Large intestine (tissue), 3 donors: ENCODE data around the gene TIMELESS. TPM values are rescaled to one million over a fixed set of nuclear protein-coding genes. Genes with fewer than 3 reads are reported as not detected.
A peak's percentile ranks its signal among the peaks of the same experiment; 100 is the strongest.

Experiments
- DNase-seq, 2 donors: peaks; one replicate each; pipeline versions ENCODE4 v3.0.0 to v3.0.0-alpha.2; 2013
- H3K27ac ChIP-seq: one replicate; pipeline ENCODE4 v1.5.1; 2013; ENCODE audit warnings: low read length
- H3K27me3 ChIP-seq: 2 replicates; pipeline ENCODE4 v1.6.1; 2013; ENCODE audit warnings: low read length; ENCODE audit not compliant: control insufficient read depth, insufficient read depth
- H3K36me3 ChIP-seq: 2 replicates; pipeline ENCODE4 v1.6.1; 2013; ENCODE audit warnings: low read length; ENCODE audit not compliant: control insufficient read depth, insufficient read depth
- H3K4me1 ChIP-seq: one replicate; pipeline ENCODE4 v1.6.1; 2013; ENCODE audit warnings: low read length; ENCODE audit not compliant: control insufficient read depth, insufficient read depth
- H3K4me3 ChIP-seq: one replicate; pipeline ENCODE4 v1.5.1; 2013; ENCODE audit warnings: low read length
- H3K9me3 ChIP-seq: one replicate; pipeline ENCODE4 v1.6.1; 2013; ENCODE audit warnings: mild to moderate bottlenecking, low read depth, low read length, moderate library complexity; ENCODE audit not compliant: control insufficient read depth
- WGBS: methylation state at CpG from one replicate; pipeline ENCODE4 v1.1.5; 2013; ENCODE audit warnings: low lambda C conversion rate; ENCODE audit not compliant: insufficient coverage; 5-methylcytosine and 5-hydroxymethylcytosine counted together
- polyA plus RNA-seq: library from polyadenylated mRNA; unstranded; fragments of 120-200 nt; gene quantifications from one replicate; pipeline ENCODE4 v1.2.1, GENCODE V29; 2013

TIMELESS gene
- polyA plus RNA-seq, 1 donor, result 21.4 TPM

- no peaks in the 10 kb centered on the region for H3K36me3 ChIP-seq
- H3K9me3 ChIP-seq, result peaks cover 6% of the 10 kb centered on the region
- H3K27ac ChIP-seq, result no peak within 1 kb of the TSS
- no CpG with 5 or more reads among the region's 59 CpGs for WGBS
- DNase-seq, result peak; percentile 72 to 85
- peaks cover 24% of the 10 kb centered on the region for H3K27me3 ChIP-seq
- H3K4me3 ChIP-seq, result peak within 1 kb of the TSS; percentile 45
- H3K4me1 ChIP-seq, result peaks cover 5% of the 10 kb centered on the region
These were observed 39.1 kb upstream of the TIMELESS start, which contains the start of gene GLS2 for GRCh38 chr12:56488041-56488955. Gene GLS2 (minus strand): TSS chr12:56488161. CDS start chr12:56488118, 43 bp downstream.

- Histone ChIP-seq H3K36me3 (no peaks in the 10 kb centered on the region), H3K27me3 (peaks cover 24% of the 10 kb centered on the region), H3K27ac (no peak overlapping the region), H3K9me3 (peaks cover 6% of the 10 kb centered on the region), H3K4me3 (peak overlapping the region; percentile 45), H3K4me1 (peaks cover 5% of the 10 kb centered on the region)
- peak; percentile 40 to 65 for DNase-seq
- WGBS, result no CpG with 5 or more reads among the region's 44 CpGs
These were observed 38.3 kb upstream of the TIMELESS start for GRCh38 chr12:56487448-56488040.

GRCh38 chr12:56486694-56487093 is 37.5 kb upstream of the TIMELESS start:
- H3K9me3 ChIP-seq, result peaks cover 6% of the 10 kb centered on the region
- H3K36me3 ChIP-seq, result no peaks in the 10 kb centered on the region
- H3K4me1 ChIP-seq, result peaks cover 5% of the 10 kb centered on the region
- H3K27ac ChIP-seq, result no peak overlapping the region
- H3K27me3 ChIP-seq, result peaks cover 24% of the 10 kb centered on the region
- no peak overlapping the region for H3K4me3 ChIP-seq
- WGBS, result 100% methylated on average over 1 of the region's 12 CpGs
- no peak for DNase-seq

- Histone ChIP-seq H3K4me1 (peaks cover 4% of the 10 kb centered on the region), H3K36me3 (no peaks in the 10 kb centered on the region), H3K27me3 (peaks cover 20% of the 10 kb centered on the region), H3K27ac (no peak overlapping the region), H3K9me3 (peaks cover 6% of the 10 kb centered on the region), H3K4me3 (no peak overlapping the region)
- 100% methylated on average over 1 of the region's 1 CpG for WGBS
- DNase-seq, result no peak
These were observed 35.3 kb upstream of the TIMELESS start for GRCh38 chr12:56484566-56484965.

- no peaks in the 10 kb centered on the region for H3K27me3 ChIP-seq
- H3K36me3 ChIP-seq, result no peaks in the 10 kb centered on the region
- no peaks in the 10 kb centered on the region for H3K9me3 ChIP-seq
- no peaks in the 10 kb centered on the region for H3K4me1 ChIP-seq
- DNase-seq, result no peak
- no peak overlapping the region for H3K27ac ChIP-seq
- no peak overlapping the region for H3K4me3 ChIP-seq
- no CpG with 5 or more reads among the region's 7 CpGs for WGBS
These were observed 30.4 kb upstream of the TIMELESS start for GRCh38 chr12:56479625-56480024.

- Histone ChIP-seq H3K4me3 (no peak overlapping the region), H3K36me3 (peaks cover 6% of the 10 kb centered on the region), H3K27me3 (no peaks in the 10 kb centered on the region), H3K4me1 (no peaks in the 10 kb centered on the region), H3K9me3 (no peaks in the 10 kb centered on the region), H3K27ac (no peak overlapping the region)
- 100% methylated on average over 1 of the region's 6 CpGs for WGBS
- no peak for DNase-seq
These were observed 28.4 kb upstream of the TIMELESS start for GRCh38 chr12:56477521-56478225.

- Histone ChIP-seq H3K36me3 (peaks cover 6% of the 10 kb centered on the region), H3K4me1 (no peaks in the 10 kb centered on the region), H3K27me3 (no peaks in the 10 kb centered on the region), H3K27ac (no peak overlapping the region), H3K4me3 (no peak overlapping the region), H3K9me3 (no peaks in the 10 kb centered on the region)
- no CpG with 5 or more reads among the region's 1 CpG for WGBS
- no peak for DNase-seq
These were observed 27.8 kb upstream of the TIMELESS start for GRCh38 chr12:56476972-56477432.

GRCh38 chr12:56476143-56476542 is 26.9 kb upstream of the TIMELESS start:
- WGBS, result no CpG with 5 or more reads among the region's 6 CpGs
- H3K36me3 ChIP-seq, result peaks cover 10% of the 10 kb centered on the region
- no peaks in the 10 kb centered on the region for H3K9me3 ChIP-seq
- no peak overlapping the region for H3K4me3 ChIP-seq
- no peaks in the 10 kb centered on the region for H3K4me1 ChIP-seq
- no peak for DNase-seq
- H3K27ac ChIP-seq, result no peak overlapping the region
- no peaks in the 10 kb centered on the region for H3K27me3 ChIP-seq

- no peak for DNase-seq
- H3K9me3 ChIP-seq, result no peaks in the 10 kb centered on the region
- H3K4me3 ChIP-seq, result no peak overlapping the region
- no peak overlapping the region for H3K27ac ChIP-seq
- H3K36me3 ChIP-seq, result peaks cover 16% of the 10 kb centered on the region
- H3K4me1 ChIP-seq, result peaks cover 5% of the 10 kb centered on the region
- H3K27me3 ChIP-seq, result no peaks in the 10 kb centered on the region
- WGBS, result no CpG with 5 or more reads among the region's 9 CpGs
These were observed 25.2 kb upstream of the TIMELESS start for GRCh38 chr12:56474389-56474788.
